Adrenal gland (tissue), 5 donors: ENCODE data around the gene GSK3B.

ENCODE experiments used
- POLR2A ChIP-seq, 2 donors: fragments of 450-650 bp; IDR thresholded peaks; one replicate each; pipeline ENCODE4 v1.6.1; 2017; ENCODE audit warnings: antibody characterized with exemption in 2 of 2, mild to moderate bottlenecking in 2 of 2, moderate library complexity in 1 of 2
- TF ChIP-seq, protein P1 (sequence below), 6 experiments: fragments of 450-650 bp in 4 of 6; fragments of 200-600 bp in 2 of 6; sonication (generic) in 1 of 6; IDR thresholded peaks; 1 replicate in 5 of 6; 2 replicates in 1 of 6; pipeline versions ENCODE4 v1.5.1 to v1.8.0; 2016 to 2021; ENCODE audit warnings: antibody characterized with exemption in 6 of 6, mild to moderate bottlenecking in 2 of 6, moderate library complexity in 1 of 6
- donor health status: DM: no; HTN: no; CAD: no.

DNA sequence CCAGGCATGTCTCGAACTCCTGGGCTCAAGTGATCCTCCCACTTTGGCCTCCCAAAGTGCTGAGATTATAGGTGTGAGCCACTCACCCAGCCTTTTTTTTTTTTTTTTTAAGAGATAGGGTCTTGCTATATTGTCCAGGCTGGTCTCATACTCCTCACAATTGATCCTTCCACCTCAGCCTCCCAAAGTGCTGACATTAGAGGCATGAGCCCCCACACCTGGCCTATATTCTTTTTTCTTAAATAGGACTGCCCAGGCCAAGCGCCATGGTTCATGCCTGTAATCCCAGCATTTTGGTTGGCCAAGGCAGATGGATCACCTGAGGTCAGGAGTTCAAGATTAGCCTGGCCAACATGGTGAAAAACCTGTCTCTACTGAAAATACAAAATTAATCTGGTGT is 299.8 kb downstream of the GSK3B start:
- TF ChIP-seq, protein P1, sequence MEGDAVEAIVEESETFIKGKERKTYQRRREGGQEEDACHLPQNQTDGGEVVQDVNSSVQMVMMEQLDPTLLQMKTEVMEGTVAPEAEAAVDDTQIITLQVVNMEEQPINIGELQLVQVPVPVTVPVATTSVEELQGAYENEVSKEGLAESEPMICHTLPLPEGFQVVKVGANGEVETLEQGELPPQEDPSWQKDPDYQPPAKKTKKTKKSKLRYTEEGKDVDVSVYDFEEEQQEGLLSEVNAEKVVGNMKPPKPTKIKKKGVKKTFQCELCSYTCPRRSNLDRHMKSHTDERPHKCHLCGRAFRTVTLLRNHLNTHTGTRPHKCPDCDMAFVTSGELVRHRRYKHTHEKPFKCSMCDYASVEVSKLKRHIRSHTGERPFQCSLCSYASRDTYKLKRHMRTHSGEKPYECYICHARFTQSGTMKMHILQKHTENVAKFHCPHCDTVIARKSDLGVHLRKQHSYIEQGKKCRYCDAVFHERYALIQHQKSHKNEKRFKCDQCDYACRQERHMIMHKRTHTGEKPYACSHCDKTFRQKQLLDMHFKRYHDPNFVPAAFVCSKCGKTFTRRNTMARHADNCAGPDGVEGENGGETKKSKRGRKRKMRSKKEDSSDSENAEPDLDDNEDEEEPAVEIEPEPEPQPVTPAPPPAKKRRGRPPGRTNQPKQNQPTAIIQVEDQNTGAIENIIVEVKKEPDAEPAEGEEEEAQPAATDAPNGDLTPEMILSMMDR (IDR thresholded peaks at IDR 0.05) = no peak
- TF ChIP-seq POLR2A (IDR thresholded peaks at IDR 0.05) = no peak
